GM04503 (cell line): Measurements from ENCODE around the gene ZDHHC16.
"Not testable (repeated sequence)": the region's sequence is repeated elsewhere in the genome, so short reads cannot be mapped to it uniquely, and the experiment has no call there.

Experiments used
- DNase-seq: peaks from one replicate; pipeline ENCODE4 v3.0.0-alpha.2; 2012; ENCODE audit warnings: low read depth

ZDHHC16 gene

GRCh38 chr10:97445722-97446639, at the start of gene ZDHHC16, which contains the start of gene EXOSC1:
Gene ZDHHC16, plus strand, starts transcription at chr10:97446175. Its CDS starts 5,501 bp downstream, at chr10:97451676.
Gene EXOSC1, minus strand, starts transcription at chr10:97446006. Its CDS starts 21 bp downstream, at chr10:97445985.
- DNase-seq = peak; percentile 91

DNA sequence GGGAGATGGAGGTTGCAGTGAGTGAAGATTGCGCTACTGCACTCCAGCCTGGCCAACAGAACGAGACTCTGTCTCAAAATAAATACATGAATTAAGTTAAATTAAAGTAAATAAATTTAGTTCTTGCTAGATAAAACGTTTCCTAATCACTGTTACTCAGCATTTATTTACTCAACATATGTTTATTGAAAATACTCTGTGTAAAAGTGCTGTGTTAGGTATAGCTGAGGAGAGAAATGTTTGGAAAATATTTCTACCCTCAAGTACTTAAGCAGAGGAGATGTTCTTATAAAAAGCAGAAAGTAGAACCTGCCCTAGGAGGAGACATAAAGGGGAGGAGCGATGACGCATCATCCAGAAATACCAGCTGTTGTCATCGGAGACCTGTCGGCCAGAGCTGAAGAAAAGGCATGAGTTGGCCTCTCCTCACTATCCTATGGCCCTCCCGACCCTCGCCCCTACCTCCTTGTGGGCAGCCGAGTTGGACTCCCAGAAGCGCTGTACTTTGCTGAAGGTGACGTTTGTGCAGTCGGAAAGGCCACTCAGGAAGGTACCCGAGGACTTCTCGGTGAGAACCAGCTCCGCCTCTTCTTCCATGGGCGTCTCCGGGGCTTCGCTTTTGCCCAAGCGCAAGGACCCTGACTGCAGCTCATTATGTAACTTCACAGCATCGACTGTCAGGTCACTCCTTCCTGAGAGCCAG, 46.0 kb upstream of the ZDHHC16 start:
- no peak for DNase-seq

DNA sequence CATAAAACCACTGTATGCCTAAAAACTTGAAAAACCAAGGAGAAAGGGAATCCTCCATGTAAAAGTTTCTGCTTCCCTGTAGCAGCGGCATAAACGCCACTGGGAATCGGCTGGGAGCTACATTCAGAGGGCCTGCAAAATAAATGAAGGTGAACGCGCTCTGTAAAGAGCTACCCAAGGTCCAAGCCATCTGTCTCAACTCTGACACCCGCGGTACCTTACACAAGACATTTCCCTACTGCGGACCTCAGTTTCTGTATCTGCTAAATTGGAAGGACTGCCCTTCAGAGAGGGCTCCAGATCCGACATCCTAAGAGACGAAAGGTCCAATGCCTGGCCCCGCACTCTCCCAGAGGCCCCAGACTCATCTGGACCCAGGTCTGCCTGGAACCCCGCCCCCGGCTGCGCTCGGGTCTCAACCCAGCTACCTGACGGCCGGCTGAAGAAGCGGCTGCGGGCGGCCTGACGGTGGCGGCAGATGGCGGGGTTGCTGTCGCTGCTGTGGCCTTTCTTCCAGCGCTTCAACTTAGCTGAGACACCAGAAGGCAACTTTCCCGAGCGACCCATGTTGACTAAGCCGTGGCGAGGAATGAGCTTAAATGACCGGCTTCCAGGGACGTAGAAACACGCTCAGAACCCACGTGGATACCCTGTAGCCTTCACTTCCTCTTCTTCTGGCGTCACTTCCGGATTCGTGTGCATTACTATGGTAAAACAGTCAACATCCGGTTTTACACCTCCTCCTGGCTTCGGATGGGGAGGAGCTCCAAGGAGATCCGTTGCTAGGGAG, 45.1 kb upstream of the ZDHHC16 start, which contains the start of gene RRP12:
Gene RRP12, minus strand, starts transcription at position 676 of the 790 bp plus-strand sequence. Its CDS starts 109 bp downstream, at position 567.
- DNase-seq = peak; percentile 96

GRCh38 chr10:97401455-97401919, 44.5 kb upstream of the ZDHHC16 start:
- no peak for DNase-seq

GRCh38 chr10:97404044-97404443, 41.9 kb upstream of the ZDHHC16 start:
- no peak for DNase-seq

GRCh38 chr10:97406064-97406463, 39.9 kb upstream of the ZDHHC16 start:
- no peak for DNase-seq

DNA sequence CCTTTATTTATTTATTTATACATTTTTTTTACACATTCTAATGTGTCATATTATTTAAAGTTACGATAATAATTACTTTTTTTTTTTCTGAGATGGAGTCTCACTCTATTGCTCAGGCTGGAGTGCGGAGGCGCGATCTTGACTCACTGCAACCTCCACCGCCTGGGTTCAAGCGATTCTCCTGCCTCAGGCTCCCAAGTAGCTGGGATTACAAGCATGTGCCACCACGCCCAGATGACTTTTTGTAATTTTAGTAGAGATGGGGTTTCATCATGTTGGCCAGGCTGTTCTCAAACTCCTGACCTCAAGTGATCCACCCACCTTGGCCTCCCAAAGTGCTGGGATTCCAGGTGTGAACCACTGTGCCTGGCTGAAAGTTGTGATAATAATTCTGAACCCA, 39.5 kb upstream of the ZDHHC16 start:
- not testable (repeated sequence) for DNase-seq

- peak; percentile 39 for DNase-seq
Observed at GRCh38 chr10:97407211-97407951, 38.6 kb upstream of the ZDHHC16 start.

- DNase-seq = no peak
Observed at GRCh38 chr10:97407952-97408248, 38.1 kb upstream of the ZDHHC16 start.

DNA sequence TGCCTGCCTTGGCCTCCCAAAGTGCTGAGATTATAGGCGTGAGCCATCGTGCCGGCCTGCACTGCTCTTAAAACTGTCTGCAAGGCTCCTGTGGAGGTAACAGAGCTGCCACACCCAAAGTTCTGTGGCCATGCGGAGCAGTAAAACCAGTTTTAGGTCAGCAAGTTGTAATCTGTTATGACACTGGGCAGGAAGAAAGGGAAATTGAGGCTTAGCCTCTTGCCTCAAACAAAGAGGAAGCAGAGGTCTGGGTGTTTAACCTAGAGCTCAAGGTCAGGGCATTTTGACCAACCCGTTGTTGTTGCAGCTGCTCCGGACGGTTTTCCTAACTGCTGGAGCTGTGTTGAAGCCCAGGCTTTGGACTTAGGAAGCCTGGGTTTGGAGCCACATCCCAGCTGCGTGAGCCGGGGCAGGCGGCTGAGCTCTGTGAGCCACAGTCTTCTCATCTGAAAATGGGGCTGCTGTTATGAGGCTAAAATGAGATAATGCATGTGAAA, 37.4 kb upstream of the ZDHHC16 start:
- no peak for DNase-seq

- DNase-seq = no peak
Observed at GRCh38 chr10:97411406-97411805, 34.6 kb upstream of the ZDHHC16 start.

DNA sequence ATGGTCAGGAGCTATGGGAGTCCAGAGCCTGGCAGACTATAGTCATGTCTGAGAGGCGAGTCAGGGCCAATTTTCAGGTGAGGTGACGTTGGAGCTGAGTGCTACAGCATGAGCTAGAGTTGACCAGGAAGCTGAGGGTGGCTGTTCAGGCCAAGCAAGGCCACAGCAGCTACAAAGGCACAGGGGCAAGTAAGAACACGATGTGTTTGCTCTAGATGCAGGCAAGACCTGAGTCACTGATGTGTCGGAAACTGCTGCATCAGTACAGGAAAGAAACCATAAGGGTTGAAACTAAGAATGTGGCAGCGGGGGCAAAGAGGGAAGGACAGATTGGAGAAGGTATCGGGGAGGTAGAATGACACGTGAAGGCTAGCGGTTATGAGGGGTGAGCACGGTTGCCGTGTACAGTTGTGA, 33.1 kb upstream of the ZDHHC16 start:
- DNase-seq = no peak

DNA sequence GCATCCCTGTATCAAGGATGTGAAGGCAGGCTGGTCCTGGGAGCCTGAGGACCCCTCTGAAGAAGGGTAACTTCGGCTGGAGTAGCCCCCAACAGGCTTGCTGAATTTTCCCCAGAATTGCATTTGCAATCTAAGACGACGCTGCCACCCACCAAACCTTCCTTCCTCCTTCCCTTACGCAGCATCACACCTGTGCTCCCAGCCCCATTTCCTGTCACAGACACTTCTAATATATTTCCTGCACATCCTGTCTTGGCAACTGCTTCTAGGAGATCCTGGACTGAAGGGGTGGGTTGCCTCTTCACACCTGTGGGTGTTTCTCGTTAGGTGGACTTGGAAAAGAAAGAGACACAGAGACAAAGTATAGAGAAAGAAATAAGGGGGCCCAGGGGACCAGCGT, 29.4 kb upstream of the ZDHHC16 start:
- no peak for DNase-seq

GRCh38 chr10:97423757-97424098, 22.2 kb upstream of the ZDHHC16 start:
- not testable (repeated sequence) for DNase-seq

GRCh38 chr10:97425964-97426775, 19.8 kb upstream of the ZDHHC16 start, which contains the start of gene PGAM1:
Gene PGAM1, plus strand, starts transcription at chr10:97426191. Its CDS starts 117 bp downstream, at chr10:97426308.
- DNase-seq = peak; percentile 75

- DNase-seq = no peak
Observed at GRCh38 chr10:97426776-97427570, 19.0 kb upstream of the ZDHHC16 start.

DNA sequence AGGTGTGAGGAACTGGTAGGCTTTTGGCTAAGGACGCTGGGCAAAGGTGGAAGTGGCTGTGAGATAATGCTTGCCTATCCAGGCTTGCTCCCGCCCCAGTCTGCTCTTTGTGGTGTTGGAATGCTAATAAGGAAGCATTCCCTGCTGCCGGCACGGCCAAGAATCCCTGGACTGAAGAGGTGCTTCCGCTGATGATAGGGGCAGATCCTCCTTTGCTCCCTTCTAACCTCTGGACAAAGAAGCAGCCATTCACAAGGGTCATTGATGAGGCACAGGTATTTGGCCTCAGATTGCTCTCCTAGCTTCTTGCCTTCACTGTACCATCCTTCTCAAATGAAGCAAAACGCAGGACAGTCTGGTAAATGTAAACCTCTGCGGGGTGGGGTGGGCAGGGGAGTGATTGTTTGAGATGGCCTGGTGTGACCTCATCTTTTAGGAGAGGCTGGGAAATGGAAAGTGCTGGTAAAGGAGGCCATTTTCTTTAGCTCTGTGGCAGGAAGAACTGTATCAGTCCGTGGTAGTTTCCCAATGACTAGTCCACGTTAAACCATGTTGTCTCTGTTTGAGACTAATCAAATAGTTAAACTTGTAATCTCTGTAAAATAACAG, 18.3 kb upstream of the ZDHHC16 start:
- DNase-seq = no peak

GRCh38 chr10:97428572-97428981, 17.4 kb upstream of the ZDHHC16 start:
- peak; percentile 30 for DNase-seq

- DNase-seq = no peak
Observed at GRCh38 chr10:97434055-97434454, 11.9 kb upstream of the ZDHHC16 start.
